Ramos (cell line): ENCODE data around the gene SELENOV.

Source experiments
- in situ Hi-C: fragments of 300-500 bp; cut with MboI; formaldehyde crosslinking; loops from one replicate; pipeline ENCODE4 v1.14.3; 2022; ENCODE audit warnings: low sequenced_read_pairs; ENCODE audit not compliant: unreplicated experiment

Gene SELENOV

DNA sequence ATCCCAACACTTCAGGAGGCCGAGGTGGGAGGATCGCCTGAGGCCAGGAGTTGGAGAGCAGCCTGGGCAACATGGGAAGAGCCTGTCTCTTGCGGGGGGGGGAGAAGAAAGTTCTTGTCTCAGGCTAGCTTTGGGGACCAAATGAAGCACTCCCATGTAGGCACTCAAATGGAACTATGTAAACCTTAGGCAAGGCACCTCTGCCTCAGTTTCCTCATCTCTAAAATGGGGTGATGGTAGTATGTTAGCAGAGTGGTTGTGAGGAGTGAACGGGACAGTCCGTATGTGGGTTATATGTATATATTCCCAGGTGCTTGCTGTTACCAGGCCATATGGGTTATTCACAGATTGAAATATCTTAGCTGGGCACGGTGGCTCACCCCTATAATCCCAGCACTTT is 22.7 kb upstream of the SELENOV start:
- in situ Hi-C loops = no loop called here

DNA sequence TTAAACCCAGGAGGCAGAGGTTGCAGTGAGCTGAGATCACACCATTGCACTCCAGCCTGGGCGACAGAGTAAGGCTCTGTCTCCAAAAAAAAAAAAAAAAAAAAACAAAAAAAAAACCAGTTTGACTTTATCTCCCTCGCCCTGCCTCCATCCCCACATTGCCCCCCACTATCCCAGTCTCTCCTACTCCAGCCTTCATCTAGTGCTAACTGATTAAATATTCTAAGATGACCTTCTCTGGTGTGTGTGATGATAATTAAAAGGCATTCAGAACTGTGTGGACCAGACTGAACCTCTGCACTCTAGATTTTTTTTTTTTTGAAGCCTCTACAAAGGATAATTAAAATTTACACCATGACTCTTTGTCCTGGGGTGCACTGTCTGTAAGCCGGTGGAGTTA is 22.2 kb upstream of the SELENOV start:
- in situ Hi-C loops = no loop called here

DNA sequence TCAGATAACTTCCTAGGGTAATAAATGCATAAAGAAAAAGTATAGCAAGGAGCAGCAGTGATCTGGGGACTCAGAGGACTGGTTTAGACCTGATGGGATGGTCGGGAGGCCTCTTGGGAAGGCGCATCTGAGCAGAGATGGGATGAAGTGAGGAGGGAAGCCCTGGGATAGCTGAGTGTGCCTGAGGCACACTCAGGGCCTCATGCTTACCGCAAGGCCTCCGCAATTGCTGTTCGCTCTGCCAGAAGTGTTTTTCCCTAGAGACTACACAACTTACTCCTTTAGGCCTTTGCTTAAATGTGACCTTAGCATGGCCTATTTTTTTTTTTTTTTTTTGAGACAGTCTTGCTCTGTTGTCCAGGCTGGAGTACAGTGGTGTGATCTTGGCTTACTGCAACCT is 20.3 kb upstream of the SELENOV start:
- in situ Hi-C loops = no loop called here

DNA sequence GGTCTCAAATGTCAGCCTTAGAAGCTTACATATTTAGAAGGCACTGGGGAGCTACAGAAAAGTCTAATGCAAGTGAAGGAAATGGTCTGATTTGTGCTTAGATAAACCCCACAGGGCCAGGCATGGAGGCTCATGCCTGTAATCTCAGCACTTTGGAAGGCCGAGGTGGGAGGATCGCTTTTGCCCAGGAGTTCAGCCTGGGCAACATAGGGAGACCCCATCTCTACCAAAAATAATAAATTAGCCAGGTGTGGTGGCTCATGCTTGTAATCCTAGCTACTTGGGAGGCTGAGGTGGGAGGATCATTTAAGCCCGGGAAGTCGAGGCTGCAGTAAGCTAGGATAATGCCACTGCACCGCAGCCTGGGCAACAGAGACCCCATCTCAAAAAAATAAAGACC is 18.9 kb upstream of the SELENOV start:
- in situ Hi-C loops = no loop called here

DNA sequence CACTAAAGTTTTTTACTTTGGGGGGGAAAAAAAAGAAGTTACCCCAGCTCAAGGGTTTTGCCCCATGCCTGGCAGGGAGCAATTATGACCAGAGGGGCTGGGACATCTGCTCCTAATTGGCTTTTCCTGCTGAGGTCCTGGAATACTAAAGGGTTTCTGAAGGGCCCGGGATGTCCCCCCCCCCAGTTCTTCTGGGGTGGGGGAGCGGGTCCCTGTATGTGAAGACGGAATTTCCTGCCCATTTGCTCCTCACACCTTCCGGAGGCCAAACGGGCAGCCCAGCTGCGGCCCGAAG is 17.3 kb upstream of the SELENOV start:
- in situ Hi-C loops = no loop called here

DNA sequence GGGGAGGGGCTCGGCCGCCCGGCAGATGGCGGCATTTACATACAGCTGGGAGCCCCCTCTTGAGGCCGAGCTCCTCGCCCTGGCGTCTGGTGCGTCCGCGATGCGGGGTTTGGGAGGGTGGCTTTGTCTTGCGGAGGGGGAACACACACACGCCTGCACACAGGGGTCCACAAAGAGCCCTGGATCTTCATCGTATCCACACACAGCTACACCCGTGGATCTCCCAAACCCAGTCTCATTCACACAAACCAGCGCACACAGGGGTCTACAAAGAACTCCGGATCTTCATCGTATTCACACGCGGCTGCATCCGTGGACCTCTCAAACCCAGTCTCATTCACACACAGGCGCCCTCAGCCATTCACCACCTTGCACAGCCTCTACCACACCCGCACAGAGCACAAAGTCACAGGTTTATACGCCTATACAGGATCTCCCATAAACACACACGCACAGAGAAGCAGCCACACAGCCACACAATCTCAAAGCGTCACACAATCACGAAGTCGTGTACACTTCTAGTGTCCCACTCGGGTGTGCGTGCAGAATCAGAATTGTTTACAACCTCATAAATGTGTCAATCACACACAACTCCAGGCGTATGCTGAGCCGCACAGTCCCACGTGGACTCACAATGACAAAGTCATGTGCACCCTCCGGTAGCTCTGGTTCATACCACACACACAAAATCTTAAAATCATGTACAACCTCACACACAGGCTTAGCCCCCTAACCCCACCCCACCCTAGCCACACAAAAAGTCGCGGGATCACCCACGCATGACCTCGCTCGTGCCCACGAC is 16.7 kb upstream of the SELENOV start:
- in situ Hi-C loops = no loop called here

DNA sequence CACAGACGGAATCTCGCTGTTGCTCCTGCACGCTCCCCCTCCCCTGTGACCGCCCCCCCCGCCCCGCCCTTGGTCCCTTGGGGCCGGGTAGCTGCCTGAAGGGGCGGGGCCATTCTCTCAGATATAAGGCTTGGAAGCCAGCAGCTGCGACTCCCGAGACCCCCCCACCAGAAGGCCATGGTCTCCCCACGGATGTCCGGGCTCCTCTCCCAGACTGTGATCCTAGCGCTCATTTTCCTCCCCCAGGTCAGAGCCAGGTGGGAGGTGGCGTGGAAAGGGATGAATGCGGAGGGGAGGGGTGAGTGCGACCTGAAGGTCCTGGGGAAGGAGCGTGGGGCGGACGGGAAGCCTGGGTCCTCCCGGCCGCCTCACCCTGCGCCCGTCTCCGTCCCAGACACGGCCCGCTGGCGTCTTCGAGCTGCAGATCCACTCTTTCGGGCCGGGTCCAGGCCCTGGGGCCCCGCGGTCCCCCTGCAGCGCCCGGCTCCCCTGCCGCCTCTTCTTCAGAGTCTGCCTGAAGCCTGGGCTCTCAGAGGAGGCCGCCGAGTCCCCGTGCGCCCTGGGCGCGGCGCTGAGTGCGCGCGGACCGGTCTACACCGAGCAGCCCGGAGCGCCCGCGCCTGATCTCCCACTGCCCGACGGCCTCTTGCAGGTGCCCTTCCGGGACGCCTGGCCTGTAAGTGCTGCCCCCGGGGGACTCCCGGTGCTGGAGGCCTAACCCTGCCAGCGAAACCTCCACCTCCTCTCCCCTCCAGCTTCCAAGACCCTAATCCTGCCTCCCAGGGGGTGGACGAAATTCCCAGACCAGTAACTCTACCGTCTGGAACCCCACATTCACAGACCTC is 15.9 kb upstream of the SELENOV start, which contains the start of gene DLL3:
TSS of gene DLL3 (plus strand) at position 150 of the 845 bp plus-strand sequence. CDS start at position 178, 28 bp downstream.
- in situ Hi-C loops = no loop called here

DNA sequence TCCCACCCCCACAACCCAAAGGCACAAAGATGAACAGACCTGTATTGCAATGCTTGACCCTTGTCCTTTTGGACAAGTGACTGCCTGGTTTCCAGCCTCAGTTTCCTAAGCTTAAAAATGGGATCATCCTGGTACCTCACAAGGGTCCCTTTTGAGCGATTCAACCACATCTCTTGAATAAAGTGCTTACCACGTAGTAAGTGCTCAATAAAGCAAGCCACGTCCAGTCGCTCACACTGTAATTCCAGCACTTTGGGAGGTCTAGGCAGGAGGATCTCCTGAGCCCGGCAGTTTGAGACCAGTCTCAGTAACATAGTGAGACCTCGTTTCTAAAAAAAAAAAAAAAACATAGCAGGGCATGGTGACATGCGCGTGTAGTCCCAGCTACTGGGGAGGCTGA is 15.0 kb upstream of the SELENOV start:
- in situ Hi-C loops = no loop called here

DNA sequence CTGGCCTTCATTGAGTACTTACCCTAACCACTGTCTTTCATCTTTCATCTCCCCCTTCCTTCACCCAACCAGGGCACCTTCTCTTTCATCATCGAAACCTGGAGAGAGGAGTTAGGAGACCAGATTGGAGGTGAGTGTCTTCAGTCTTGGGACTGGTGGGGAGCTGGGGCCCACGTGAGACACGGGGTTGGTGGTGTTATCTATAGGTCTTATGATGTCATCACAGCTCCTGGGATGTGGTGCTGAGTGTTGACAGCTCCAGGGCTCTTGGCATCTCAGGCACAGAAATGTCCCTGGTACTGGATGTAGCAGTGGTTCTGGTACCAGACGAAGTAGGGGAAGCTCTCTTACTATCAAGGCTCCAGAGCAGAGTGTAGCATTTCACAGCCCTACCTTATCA is 14.4 kb upstream of the SELENOV start:
- in situ Hi-C loops = no loop called here

DNA sequence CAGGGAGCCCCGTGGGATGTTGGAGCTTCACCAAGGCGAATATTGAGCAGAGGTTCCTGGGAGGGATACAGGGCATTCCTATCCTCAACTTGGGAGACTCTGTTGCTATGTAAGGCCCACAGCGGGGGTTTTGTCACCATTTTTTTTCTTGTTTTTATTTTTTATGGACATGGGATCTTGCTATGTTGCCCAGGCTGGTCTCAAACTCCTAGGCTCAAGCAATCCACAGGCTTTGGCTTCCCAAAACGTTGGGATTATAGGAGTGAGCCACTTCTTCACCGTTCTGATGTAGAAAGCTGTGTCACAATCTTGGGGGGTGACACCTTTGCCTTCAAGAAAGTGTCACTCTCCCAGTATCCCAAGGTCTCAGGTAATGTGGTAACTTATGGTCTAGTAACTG is 13.6 kb upstream of the SELENOV start:
- in situ Hi-C loops = no loop called here

DNA sequence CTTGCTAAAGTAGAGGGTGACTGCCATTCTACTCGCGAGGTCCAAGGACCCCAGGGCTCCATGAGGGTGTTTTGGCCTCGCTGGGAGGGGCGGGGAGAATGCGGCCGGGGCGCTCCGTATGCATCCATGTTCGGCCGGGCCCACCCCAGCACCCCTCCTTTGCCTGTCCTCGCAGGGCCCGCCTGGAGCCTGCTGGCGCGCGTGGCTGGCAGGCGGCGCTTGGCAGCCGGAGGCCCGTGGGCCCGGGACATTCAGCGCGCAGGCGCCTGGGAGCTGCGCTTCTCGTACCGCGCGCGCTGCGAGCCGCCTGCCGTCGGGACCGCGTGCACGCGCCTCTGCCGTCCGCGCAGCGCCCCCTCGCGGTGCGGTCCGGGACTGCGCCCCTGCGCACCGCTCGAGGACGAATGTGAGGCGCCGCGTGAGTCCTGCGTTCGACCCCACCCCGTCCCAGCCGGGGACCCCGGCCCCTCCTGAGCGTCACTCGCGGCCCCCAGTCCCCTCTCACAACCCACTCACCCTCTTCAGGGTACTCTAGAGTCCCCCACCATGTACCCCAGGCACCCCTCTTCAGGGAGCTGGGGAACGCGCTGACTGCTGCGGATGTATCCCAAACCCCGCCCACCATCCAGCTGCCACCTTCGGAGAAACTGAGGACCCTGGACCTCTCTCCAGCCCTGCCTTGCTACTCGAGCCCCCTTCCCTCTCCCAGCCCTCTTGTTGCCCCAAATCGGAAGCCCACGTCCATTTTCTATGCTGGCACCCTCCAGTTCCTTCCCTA is 12.1 kb upstream of the SELENOV start:
- in situ Hi-C loops = no loop called here

DNA sequence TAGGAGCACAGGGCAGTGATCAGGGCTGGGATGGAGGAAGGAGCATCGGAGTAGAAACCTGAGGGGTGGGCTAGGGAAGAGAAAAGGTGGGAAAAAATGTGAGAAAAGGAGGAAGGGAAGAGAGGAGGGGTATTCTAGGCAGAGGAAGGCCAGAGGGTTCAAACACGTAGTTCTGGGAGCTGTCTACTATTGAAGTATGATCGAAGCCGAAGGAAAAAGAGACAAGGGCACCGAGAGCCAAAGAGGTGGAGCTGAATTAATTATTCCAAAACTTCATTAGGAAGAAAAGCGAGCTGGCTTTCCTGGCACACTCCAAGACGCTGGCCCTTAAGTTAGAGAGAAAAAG is 8.4 kb upstream of the SELENOV start:
- in situ Hi-C loops = no loop called here

DNA sequence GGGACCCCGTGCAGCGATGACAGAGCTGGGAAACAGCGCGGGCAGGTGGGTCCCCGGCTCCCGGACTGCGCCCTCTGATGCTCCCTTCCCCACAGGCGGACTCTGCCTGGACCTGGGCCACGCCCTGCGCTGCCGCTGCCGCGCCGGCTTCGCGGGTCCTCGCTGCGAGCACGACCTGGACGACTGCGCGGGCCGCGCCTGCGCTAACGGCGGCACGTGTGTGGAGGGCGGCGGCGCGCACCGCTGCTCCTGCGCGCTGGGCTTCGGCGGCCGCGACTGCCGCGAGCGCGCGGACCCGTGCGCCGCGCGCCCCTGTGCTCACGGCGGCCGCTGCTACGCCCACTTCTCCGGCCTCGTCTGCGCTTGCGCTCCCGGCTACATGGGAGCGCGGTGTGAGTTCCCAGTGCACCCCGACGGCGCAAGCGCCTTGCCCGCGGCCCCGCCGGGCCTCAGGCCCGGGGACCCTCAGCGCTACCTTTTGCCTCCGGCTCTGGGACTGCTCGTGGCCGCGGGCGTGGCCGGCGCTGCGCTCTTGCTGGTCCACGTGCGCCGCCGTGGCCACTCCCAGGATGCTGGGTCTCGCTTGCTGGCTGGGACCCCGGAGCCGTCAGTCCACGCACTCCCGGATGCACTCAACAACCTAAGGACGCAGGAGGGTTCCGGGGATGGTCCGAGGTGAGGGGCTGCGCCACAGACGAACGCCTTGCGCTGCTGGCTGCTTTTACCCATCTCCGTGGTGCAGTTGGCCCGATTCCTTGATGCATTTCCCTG is 7.8 kb upstream of the SELENOV start:
- in situ Hi-C loops = no loop called here

DNA sequence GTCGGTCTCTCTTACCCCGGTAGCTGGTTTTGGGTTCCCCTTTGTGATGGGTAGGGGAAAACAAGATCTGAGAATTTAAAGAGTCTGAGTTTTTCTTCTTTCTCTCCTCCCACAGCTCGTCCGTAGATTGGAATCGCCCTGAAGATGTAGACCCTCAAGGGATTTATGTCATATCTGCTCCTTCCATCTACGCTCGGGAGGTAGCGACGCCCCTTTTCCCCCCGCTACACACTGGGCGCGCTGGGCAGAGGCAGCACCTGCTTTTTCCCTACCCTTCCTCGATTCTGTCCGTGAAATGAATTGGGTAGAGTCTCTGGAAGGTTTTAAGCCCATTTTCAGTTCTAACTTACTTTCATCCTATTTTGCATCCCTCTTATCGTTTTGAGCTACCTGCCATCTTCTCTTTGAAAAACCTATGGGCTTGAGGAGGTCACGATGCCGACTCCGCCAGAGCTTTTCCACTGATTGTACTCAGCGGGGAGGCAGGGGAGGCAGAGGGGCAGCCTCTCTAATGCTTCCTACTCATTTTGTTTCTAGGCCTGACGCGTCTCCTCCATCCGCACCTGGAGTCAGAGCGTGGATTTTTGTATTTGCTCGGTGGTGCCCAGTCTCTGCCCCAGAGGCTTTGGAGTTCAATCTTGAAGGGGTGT is 7.1 kb upstream of the SELENOV start:
- in situ Hi-C loops = no loop called here

DNA sequence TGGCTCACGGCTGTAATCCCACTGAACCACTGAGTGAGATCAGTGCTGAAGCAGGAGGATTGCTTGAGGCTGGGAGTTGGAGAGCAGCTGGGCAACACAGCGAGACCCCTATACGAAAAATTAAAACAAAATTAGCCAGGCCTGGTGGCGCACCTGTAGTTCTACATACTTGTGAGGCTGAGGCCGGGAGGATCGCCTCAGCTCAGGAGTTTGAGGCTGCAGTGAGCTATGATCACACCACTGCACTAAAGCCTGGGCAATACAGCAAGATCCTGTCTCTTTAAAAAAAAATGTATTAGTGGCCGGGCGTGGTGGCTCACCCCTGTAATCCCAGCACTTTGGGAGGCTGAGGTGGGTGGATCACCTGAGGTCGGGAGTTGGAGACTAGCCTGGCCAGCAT is 6.3 kb upstream of the SELENOV start:
- in situ Hi-C loops = no loop called here

DNA sequence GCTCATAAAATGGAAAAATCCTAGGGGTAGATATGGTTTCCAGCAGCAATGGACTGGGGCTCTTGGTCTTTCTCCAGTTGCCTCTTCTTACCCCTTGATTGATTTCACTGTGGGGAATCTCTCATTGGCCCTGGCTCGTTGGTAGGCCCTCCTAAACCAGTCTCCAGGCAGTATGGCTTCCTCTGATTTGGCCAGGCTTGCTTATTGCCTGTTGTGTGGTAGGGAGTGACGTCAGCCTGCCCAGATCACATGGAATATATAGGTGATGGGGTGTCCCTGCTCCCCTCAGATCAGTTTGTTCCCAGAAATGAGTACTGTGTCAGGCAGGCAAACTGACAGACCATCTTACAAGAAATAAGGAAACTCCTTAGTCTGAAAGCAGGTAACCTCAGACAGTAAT is 5.7 kb upstream of the SELENOV start:
- in situ Hi-C loops = no loop called here

DNA sequence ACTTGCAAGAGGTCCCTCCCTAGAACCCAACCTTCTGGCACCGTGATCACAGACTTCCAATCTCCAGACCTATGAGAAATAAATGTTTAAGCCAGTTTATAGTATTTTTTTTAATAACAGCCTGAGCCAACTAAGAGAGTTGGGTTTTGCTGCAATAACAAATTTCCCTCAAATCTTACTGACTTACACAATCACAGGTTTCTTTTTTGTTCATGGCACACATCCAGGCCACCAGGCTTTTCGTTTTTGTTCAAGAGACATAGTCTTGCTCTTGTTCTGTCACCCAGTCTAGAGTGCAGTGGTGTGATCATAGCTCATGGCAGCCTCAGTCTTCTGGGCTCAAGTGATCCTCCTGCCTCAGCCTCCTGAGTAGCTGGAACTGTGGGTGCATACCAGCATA is 2.0 kb upstream of the SELENOV start:
- in situ Hi-C loops = no loop called here

DNA sequence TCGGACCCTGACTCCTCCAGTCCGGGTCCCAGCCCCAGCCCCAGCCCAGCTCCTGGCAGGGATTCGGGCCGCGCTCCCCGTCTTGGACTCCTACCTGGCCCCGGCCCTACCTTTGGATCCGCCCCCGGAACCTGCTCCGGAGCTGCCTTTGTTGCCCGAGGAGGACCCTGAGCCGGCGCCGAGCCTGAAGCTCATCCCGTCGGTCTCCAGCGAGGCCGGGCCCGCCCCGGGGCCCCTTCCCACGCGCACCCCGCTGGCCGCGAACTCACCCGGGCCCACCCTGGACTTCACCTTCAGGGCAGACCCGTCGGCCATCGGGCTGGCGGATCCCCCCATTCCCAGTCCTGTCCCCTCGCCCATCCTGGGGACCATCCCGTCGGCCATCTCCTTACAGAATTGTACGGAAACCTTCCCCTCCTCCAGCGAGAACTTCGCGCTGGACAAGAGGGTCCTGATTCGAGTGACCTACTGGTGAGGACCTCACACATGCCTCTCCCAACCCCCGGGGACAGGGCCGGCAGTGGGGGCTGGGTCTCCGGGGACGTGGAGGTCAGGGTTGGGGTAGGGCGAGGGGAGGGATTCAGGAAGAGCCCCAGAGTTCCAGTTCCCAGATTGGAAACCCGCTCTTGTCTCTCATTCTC is 732 bp downstream of the SELENOV start:
- in situ Hi-C loops = no loop called here

DNA sequence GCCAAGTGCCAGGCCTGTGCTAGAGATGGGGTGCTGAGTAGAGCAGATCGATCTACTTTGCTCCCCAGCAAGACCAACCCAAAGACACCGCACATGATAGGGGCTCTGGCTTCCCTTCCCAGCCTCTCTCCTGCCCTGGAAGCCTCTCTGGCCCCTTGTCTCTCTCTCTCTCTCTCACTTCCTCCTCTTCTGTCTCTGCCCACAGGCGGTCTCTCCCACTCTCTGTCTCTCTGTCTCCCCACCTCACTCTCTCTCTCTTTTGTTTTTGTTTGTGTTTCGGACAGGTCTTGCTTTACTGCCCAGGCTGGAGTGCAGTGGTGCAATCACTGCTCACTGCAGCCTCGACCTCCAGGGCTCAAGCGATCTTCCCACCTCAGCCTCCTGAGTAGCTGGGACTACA is 1.3 kb downstream of the SELENOV start:
- in situ Hi-C loops = no loop called here
